Cortex of kidney (tissue), 1 donor: ENCODE results near the gene PPM1F.
"Not testable (repeated sequence)": the region's sequence is repeated elsewhere in the genome, so short reads cannot be mapped to it uniquely, and the experiment has no call there.

Source experiments
- DNase-seq: peaks from one replicate; lab custom pipeline; 2025; lab: John Stamatoyannopoulos, UW

PPM1F gene

GRCh38 chr22:21940521-21940920 is 12.1 kb downstream of the PPM1F start:
- DNase-seq, result no peak

GRCh38 chr22:21939935-21940334 is 12.7 kb downstream of the PPM1F start:
- DNase-seq, result not testable (repeated sequence)

DNA sequence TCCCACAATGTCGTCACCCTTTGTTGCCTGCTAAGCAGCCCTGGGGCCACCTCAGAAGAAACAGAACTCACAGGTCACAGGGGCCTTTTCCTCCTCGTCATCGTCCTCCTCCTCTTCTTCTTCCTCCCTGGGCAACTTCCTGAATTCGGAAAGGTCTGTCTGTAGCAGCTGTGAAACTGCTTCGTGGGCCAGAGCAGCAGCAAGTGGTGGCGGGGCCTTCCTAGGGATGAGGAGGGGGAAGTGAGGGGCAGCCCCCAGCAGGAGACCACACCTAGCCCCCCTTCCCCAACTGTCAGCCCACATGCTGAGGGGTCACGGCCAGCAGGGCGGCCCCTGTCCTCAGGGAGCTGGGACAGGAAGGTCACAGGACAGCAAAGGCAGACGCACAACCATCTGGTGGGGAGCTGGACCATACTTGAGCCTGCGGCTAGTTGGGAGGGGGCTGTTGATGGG is 13.2 kb downstream of the PPM1F start:
- DNase-seq, result no peak

- DNase-seq, result no peak
Measured at GRCh38 chr22:21938906-21939305, 13.7 kb downstream of the PPM1F start.

DNA sequence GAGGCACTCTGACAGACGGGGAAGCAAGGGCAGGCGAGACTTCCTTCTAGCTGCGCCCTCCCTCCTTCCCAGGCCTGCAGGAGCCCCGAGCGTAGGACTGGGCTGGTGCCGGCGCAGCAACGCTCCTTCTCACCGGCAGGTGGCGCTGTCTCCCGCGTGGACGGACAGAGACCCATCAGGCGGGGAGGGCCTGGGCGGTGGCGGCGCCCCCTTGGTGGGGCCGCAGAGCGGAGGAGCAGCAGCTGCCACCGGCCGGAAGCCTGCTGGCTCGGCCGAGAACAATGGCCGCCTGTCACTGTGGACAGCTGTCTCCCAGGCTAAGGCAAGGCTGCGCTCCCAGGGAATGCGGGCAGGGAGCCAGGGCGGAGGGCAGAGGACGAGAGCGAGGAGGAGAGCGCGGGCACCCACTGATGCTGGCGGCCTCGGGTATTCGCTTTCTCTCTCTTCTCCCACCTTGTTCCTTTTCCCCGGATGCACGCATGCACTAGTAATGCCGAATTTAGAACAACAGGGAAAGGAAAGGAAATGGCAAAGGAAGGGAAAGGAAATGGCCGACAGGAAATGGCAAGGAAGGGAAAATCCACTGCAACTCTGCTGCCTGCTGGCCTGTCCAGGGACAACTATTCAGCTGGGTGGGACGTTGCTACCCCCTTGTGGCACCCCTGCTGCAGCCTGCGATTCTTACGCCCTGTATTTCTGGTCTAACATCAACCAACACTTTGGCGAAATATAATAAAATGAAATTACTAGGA is 14.4 kb downstream of the PPM1F start:
- DNase-seq, result no peak

DNA sequence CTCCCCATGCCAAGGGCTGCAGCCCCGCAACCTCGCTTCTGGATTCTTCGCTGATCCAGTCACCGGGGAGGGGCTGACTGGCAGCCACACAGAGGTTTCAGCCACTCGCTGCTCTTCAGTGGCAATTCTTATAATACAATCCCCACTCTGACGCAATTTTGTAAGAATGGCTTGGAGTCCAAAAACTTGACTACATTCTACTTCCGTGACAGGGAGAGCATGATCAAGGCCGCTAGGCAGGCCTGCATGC is 14.9 kb downstream of the PPM1F start:
- no peak for DNase-seq

DNA sequence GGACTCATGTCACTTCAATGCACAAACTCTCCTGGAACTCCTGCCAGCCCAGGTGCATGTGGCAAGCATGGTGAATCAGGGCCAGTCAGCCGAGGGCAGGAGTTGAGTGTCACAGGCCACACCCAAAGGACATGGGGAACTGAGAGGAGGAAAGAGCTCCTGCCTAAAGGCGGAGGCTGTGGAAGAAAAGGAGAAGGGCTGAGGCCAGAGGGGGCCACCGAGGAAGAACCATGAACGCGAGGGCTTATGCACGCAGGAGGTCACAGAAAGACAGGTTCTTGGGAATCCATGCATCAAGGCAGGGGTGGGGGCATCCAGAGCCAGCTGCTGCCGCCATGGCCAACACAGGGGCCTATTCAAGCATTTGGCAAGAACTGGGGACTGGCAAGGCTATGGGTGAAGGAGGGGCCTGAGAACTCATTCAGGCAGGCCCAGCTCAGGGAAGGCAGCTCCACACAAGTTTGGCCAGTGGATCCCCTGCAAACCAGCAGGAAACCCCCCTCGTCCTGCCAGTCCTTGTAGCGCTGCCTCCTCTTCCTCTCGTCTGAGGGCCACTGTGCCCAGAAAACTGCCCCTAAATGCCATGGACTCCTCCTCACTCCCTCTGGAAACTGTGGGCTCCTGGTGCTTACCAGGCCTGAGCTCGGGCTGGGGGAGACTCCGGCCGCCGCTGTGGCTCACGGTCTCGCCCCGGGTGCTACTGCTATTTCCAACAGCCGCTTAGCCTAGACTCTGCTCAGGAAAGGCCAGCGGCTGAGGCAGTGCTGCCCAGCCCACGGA is 15.4 kb downstream of the PPM1F start:
- no peak for DNase-seq

DNA sequence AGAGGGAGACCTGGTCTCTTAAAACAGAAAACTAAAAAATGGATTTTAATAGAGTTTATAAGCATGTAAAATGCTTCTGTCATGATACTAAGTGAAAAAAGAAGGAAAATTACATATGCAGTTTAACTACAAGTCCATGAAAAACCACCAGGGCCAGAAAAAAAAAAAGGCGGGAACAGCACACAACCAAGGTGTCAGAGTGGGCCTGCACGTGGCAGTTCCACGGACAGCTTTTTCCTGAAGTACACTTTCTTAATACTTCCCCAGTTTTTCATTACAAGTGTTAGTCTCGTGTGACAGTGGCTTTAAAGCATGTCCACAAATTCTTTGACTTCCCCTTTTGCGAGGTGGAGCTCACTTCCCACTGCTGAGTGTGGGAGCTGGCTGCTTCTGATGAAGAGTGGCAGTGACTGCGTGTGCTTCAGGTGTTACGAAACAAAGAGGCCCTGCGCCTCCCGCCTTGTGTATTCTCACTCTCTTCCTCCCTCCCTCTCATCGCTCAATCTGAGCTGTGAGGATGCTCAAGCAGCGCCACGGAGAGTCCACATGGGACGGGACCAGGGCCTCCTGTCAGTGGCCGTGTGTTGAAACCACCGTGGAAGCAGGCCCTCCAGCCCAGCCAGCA is 16.4 kb downstream of the PPM1F start:
- DNase-seq, result no peak

GRCh38 chr22:21933910-21934309 is 18.7 kb downstream of the PPM1F start:
- no peak for DNase-seq

GRCh38 chr22:21933413-21933812 is 19.2 kb downstream of the PPM1F start:
- no peak for DNase-seq

- DNase-seq, result no peak
Measured at GRCh38 chr22:21932347-21932746, 20.3 kb downstream of the PPM1F start.

GRCh38 chr22:21931056-21931455 is 21.6 kb downstream of the PPM1F start:
- DNase-seq, result no peak

- DNase-seq, result no peak
Measured at GRCh38 chr22:21929253-21929652, 23.4 kb downstream of the PPM1F start.

GRCh38 chr22:21928048-21928447 is 24.6 kb downstream of the PPM1F start:
- no peak for DNase-seq

DNA sequence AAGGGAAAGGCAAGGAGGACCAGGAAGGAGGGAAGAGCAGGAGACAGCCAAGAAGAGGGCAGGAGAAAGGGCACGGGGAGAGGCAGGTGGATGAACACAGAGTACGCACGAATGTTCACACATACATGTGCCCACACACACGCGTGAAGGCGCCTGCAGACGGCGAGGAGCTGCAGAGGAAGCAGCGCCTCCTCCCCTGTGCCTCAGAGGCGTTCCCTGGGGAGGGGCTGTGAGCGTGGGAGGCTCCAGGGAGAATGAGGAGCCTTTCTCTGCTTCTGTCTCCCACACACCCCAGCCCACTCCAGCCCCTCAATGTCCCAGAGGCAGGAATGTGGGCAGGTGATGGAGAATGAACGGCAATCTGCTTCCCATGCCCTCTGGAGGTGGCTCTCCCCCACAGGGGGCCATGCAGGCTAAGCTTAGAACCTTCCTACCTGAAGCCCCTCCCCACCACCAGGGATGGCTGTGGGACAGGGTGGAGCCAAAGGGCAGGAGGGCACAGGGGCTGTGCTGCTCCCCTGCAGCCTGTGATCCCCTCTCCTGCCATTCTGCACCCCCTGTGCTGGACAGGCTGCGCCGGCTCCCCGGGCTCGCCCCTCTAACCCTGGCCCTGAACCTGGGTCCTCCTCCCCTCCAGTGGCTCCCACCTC is 25.3 kb downstream of the PPM1F start:
- DNase-seq, result no peak

DNA sequence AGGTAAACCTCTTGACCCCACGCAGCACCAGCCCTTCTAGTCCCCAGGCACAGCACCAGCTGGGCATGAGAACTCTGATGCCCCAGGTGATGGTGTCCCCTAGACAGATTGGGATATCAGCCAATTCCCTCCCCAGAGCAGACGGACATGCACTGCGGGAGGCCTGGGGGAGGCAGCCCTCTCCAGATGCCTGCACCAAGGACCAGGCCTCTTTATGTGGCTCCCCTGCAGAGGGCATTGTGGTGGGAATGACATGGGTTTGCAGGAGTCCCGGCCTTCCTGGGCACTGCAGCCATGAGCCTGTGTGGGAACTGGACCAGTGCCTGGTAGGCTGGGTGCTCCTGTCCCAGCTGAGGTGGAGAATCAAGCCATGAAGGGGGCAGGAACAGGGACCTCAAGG is 25.9 kb downstream of the PPM1F start:
- no peak for DNase-seq

GRCh38 chr22:21923163-21923561 is 29.5 kb downstream of the PPM1F start:
- no peak for DNase-seq

GRCh38 chr22:21922370-21923162 is 30.1 kb downstream of the PPM1F start:
- DNase-seq, result no peak

- no peak for DNase-seq
Measured at GRCh38 chr22:21921729-21922128, 30.9 kb downstream of the PPM1F start.

GRCh38 chr22:21921184-21921721 is 31.4 kb downstream of the PPM1F start:
- no peak for DNase-seq

GRCh38 chr22:21920341-21921183 is 32.1 kb downstream of the PPM1F start:
- DNase-seq, result no peak
